ENCODE data around the gene LYPD5.

DNA sequence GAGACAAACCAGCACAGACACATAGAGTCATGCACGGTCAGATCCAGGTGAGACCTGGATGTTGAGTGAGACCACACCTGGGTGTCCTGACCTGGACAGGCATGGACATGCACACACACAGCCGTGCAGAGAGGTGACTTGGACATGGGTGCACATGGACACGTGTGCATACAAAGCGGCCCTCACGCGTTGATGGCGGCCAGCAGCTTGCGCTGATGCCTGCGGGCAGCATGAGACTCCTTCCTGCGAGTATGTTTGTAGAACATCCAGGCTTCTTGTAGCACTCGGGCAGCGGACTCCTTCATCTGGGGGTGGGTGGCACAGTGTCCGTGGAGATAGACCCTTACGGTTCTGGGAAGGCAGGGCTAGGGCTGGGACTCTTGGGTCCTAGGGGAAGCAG is 33.0 kb downstream of the LYPD5 start:
- no peak for TF ChIP-seq POLR2A (IDR thresholded peaks at IDR 0.05)
- TF ChIP-seq, protein P1, sequence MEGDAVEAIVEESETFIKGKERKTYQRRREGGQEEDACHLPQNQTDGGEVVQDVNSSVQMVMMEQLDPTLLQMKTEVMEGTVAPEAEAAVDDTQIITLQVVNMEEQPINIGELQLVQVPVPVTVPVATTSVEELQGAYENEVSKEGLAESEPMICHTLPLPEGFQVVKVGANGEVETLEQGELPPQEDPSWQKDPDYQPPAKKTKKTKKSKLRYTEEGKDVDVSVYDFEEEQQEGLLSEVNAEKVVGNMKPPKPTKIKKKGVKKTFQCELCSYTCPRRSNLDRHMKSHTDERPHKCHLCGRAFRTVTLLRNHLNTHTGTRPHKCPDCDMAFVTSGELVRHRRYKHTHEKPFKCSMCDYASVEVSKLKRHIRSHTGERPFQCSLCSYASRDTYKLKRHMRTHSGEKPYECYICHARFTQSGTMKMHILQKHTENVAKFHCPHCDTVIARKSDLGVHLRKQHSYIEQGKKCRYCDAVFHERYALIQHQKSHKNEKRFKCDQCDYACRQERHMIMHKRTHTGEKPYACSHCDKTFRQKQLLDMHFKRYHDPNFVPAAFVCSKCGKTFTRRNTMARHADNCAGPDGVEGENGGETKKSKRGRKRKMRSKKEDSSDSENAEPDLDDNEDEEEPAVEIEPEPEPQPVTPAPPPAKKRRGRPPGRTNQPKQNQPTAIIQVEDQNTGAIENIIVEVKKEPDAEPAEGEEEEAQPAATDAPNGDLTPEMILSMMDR (IDR thresholded peaks at IDR 0.05) = no peak

All from suprapubic skin (tissue), 3 donors.